HepG2 (cell line): ENCODE measurements around the gene RNH1. TPM values are rescaled to one million over a fixed set of nuclear protein-coding genes. Genes with fewer than 3 reads are reported as not detected.
A peak's percentile ranks its signal among the peaks of the same experiment; 100 is the strongest.

Experiments
- ATAC-seq: fragments of 200-7000 bp; cut with Tn5 transposase; 3 replicates; pipeline ENCODE4 v1.9.1; 2020; ENCODE audit warnings: mild to moderate bottlenecking, moderate library complexity
- BruUV-seq: library from RNA; stranded (reverse); fragments of 400-500 nt; replicated peaks from 2 replicates; lab custom pipeline; 2021; lab: Mats Ljungman, UMichigan
- CTCF ChIA-PET: fragments of 300-600 bp; formaldehyde crosslinking; extraction: SDS; loops from one replicate; lab custom pipeline; 2021; ENCODE audit warnings: low total read pairs, inconsistent platforms, low intra/inter-chr PET ratio; lab: Yijun Ruan, JAX
- POLR2A ChIA-PET: fragments of 350-600 bp; sonication (Branson Sonifier 250); formaldehyde crosslinking; loops from one replicate; lab custom pipeline; 2020; ENCODE audit warnings: antibody characterized with exemption, inconsistent platforms; lab: Yijun Ruan, JAX
- DNase-seq: peaks from one replicate; pipeline ENCODE4 v3.0.0-alpha.2; 2015; ENCODE audit warnings: low spot score
- FAIRE-seq: peaks from 3 replicates; lab custom pipeline; 2011; peaks lifted over from hg19 to GRCh38; lab: Jason Lieb, UNC
- H2AFZ ChIP-seq: one replicate; pipeline ENCODE4 v1.6.1; 2011; ENCODE audit warnings: low read length, inconsistent platforms
- H3K27ac ChIP-seq: fragments of 300-600 bp; 3 replicates; pipeline ENCODE4 v1.8.0; 2011; ENCODE audit warnings: mixed run types, mild to moderate bottlenecking, mixed read lengths, low read length, inconsistent platforms; ENCODE audit not compliant: insufficient read depth; ENCODE audit errors: extremely low read length
- H3K27me3 ChIP-seq, 2 experiments: fragments of 200-600 bp in 1 of 2; 2 replicates in 1 of 2; 3 replicates in 1 of 2; pipeline versions ENCODE4 v1.6.0 to v1.8.0; 2011; ENCODE audit warnings: low read length in 2 of 2, mild to moderate bottlenecking in 2 of 2, moderate library complexity in 2 of 2, inconsistent platforms in 1 of 2; ENCODE audit not compliant: insufficient read depth in 2 of 2, control insufficient read depth in 1 of 2
- H3K36me3 ChIP-seq, 2 experiments: fragments of 200-600 bp in 1 of 2; replicated peaks in 1 of 2; 2 replicates in 1 of 2; 3 replicates in 1 of 2; pipeline versions ENCODE4 v1.5.1 to v1.8.0; 2011; ENCODE audit warnings: low read length in 2 of 2, inconsistent platforms in 1 of 2; ENCODE audit not compliant: insufficient read depth in 2 of 2, control insufficient read depth in 1 of 2
- H3K4me1 ChIP-seq: 2 replicates; pipeline ENCODE4 v1.5.1; 2012; ENCODE audit warnings: low read length, inconsistent platforms; ENCODE audit not compliant: insufficient read depth
- H3K4me2 ChIP-seq: 2 replicates; pipeline ENCODE4 v1.6.0; 2011; ENCODE audit warnings: low read depth, low read length, inconsistent platforms
- H3K4me3 ChIP-seq, 3 experiments: fragments of 200-600 bp in 1 of 3; sonication (generic), shearing (Covaris generic) in 1 of 3; replicated peaks in 1 of 3; 2 replicates each; pipeline ENCODE4 v1.5.1; 2011 to 2016; ENCODE audit warnings: low read length in 3 of 3, inconsistent platforms in 2 of 3, low read depth in 2 of 3, mild to moderate bottlenecking in 2 of 3, control low read depth in 1 of 3, mixed read lengths in 1 of 3; ENCODE audit not compliant: insufficient read depth in 1 of 3
- H3K79me2 ChIP-seq: one replicate; pipeline ENCODE4 v1.6.1; 2011; ENCODE audit warnings: low read length, inconsistent platforms; ENCODE audit not compliant: insufficient read depth
- H3K9ac ChIP-seq: 2 replicates; pipeline ENCODE4 v1.6.0; 2011; ENCODE audit warnings: mild to moderate bottlenecking, low read depth, low read length, inconsistent platforms; ENCODE audit not compliant: insufficient read depth
- H3K9me3 ChIP-seq: 2 replicates; pipeline ENCODE4 v1.5.1; 2012; ENCODE audit warnings: mild to moderate bottlenecking, low read length
- H4K20me1 ChIP-seq: 2 replicates; pipeline ENCODE4 v1.6.0; 2011; ENCODE audit warnings: inconsistent platforms, mild to moderate bottlenecking, low read length, moderate library complexity; ENCODE audit not compliant: insufficient read depth
- AGO2 ChIP-seq: fragments of 200-400 bp; formaldehyde crosslinking; optimal IDR thresholded peaks from 2 replicates; pipeline ENCODE3; 2017; ENCODE audit warnings: mild to moderate bottlenecking, low read depth, low read length, moderate library complexity
- RXRA ChIP-seq: sonication (generic); formaldehyde crosslinking; IDR thresholded peaks from 2 replicates; pipeline ENCODE4 v1.5.1; 2020; ENCODE audit warnings: missing genetic modification reagents
- TBL1XR1 ChIP-seq: fragments of 150-350 bp; IDR thresholded peaks from 2 replicates; pipeline ENCODE4 v1.6.1; 2014; ENCODE audit warnings: borderline replicate concordance, low read length; ENCODE audit not compliant: partially characterized antibody
- ZNF513 ChIP-seq: sonication (generic); formaldehyde crosslinking; conservative IDR thresholded peaks from 2 replicates; pipeline ENCODE4 v1.5.0; 2020; ENCODE audit warnings: missing genetic modification reagents
- WGBS: methylation state at CpG from one replicate; pipeline ENCODE4 v1.1.6; 2017; ENCODE audit warnings: low lambda C conversion rate; 5-methylcytosine and 5-hydroxymethylcytosine counted together
- in situ Hi-C: cut with HindIII; loops from 2 replicates; pipeline ENCODE4 v1.10.0; 2017; ENCODE audit warnings: low pct_unique_long_range_greater_than_20kb; ENCODE audit not compliant: extremely low pct_ligation_motif_present
- intact Hi-C: fragments of 100-400 bp; cut with micrococcal nuclease; formaldehyde crosslinking; loops from one replicate; pipeline ENCODE4 v1.10.0; 2022; ENCODE audit not compliant: unreplicated experiment
- polyA plus RNA-seq, 8 experiments: library from polyadenylated mRNA; depleted of rRNA in 3 of 8; stranded (reverse) in 7 of 8; unstranded in 1 of 8; fragments of >200 nt; fragmentation: Illumina TruSeq in 4 of 8; extraction: Trizol in 4 of 8; gene quantifications; 2 replicates each; pipeline versions ENCODE4 v1.2.1 to v1.2.3, GENCODE V29; 2011 to 2016; ENCODE audit warnings: low read depth in 4 of 8, missing spikeins in 1 of 8, mixed read lengths in 1 of 8; ENCODE audit not compliant: insufficient read depth in 1 of 8
- total RNA-seq, 5 experiments: library from RNA; depleted of rRNA; stranded (reverse); fragments of >200 nt; fragmentation: Illumina TruSeq; extraction: Trizol; gene quantifications; 2 replicates each; pipeline ENCODE4 v1.2.3, GENCODE V29; 2016; ENCODE audit warnings: low read depth in 1 of 5

RNH1 gene
- total and polyA plus RNA-seq, 2 of the 13 experiments (the other 11 are each of a cell fraction or from before 2014, with no cell fraction given), result 36.0 to 74.1 TPM

- no peak for TF ChIP-seq ZNF513 (CRISPR knock-in tag)
- TF ChIP-seq TBL1XR1, result no peak
- TF ChIP-seq, all 625 proteins: peak for 0
Measured at GRCh38 chr11:465896-466530, 41.0 kb downstream of the RNH1 start (continued).

- TF ChIP-seq RXRA (no peak), AGO2 (peak; percentile 43)
- H4K20me1 ChIP-seq, result no peaks in the 10 kb centered on the region
- DNase-seq (no peak), ATAC-seq (no peak), FAIRE-seq (no peak)
- H3K4me1 ChIP-seq, result peaks cover 8% of the 10 kb centered on the region
- peaks cover 3% of the 10 kb centered on the region for H3K79me2 ChIP-seq
- CTCF ChIA-PET, result no interaction called here
- intact Hi-C loops, result no loop called here
- no peak overlapping the region for H3K27ac ChIP-seq
- no peaks in the 10 kb centered on the region for H3K9me3 ChIP-seq
- H3K36me3 ChIP-seq, result peaks cover 13 to 44% of the 10 kb centered on the region in 2 experiments
- H3K27me3 ChIP-seq, result no peaks in the 10 kb centered on the region; a peak in 1 of 5 replicates
- BruUV-seq, result no TSS peak
- POLR2A ChIA-PET, result no interaction called here
- no peak overlapping the region for H3K4me3 ChIP-seq
- H3K9ac ChIP-seq, result no peak overlapping the region
- in situ Hi-C loops, result no loop called here
- WGBS, result 97% methylated on average over 17 of the region's 24 CpGs
- H2AFZ ChIP-seq, result no peak overlapping the region
- no peak overlapping the region for H3K4me2 ChIP-seq
Measured at GRCh38 chr11:464316-464715, 42.7 kb downstream of the RNH1 start.
